G401 (cell line): Measurements from ENCODE around the gene CCDC150. TPM values are rescaled to one million over a fixed set of nuclear protein-coding genes. Genes with fewer than 3 reads are reported as not detected.
"Not testable (repeated sequence)": the region's sequence is repeated elsewhere in the genome, so short reads cannot be mapped to it uniquely, and the experiment has no call there.

ENCODE experiments used
- DNase-seq: peaks from one replicate; pipeline ENCODE4 v3.0.0-alpha.2; 2015; ENCODE audit warnings: low spot score
- in situ Hi-C: cut with HindIII; loops from 2 replicates; pipeline ENCODE4 v1.10.0; 2016; ENCODE audit warnings: low sequenced_read_pairs, mixed read lengths
- total RNA-seq: library from RNA; depleted of rRNA; stranded (reverse); fragments of >200 nt; shearing (Covaris generic); gene quantifications from 2 replicates; pipeline ENCODE4 v1.2.3, GENCODE V29; 2014

The CCDC150 gene
- total RNA-seq, 1 experiment from 2014 or later: 9.1 TPM

- in situ Hi-C loops: no loop called here
These were observed 20.9 kb upstream of the CCDC150 start for GRCh38 chr2:196618661-196619060.

GRCh38 chr2:196630531-196630930 is 9.0 kb upstream of the CCDC150 start:
- in situ Hi-C loops: no loop called here
- DNase-seq: no peak

More at GRCh38 chr2:196618661-196619060, 20.9 kb upstream of the CCDC150 start:
- DNase-seq: no peak

GRCh38 chr2:196635156-196635555 is 4.4 kb upstream of the CCDC150 start:
- DNase-seq: no peak
- in situ Hi-C loops: no loop called here

GRCh38 chr2:196638765-196639164 is 750 bp upstream of the CCDC150 start:
- in situ Hi-C loops: no loop called here
- DNase-seq: no peak

- in situ Hi-C loops: no loop called here
- DNase-seq: no peak
These were observed 575 bp downstream of the CCDC150 start for GRCh38 chr2:196640031-196640548.

- in situ Hi-C loops: no loop called here
- DNase-seq: no peak
These were observed 9.7 kb downstream of the CCDC150 start for GRCh38 chr2:196649202-196649601.

GRCh38 chr2:196651387-196652094 is 12.0 kb downstream of the CCDC150 start:
- DNase-seq: no peak
- in situ Hi-C loops: no loop called here

- no peak for DNase-seq
- in situ Hi-C loops: no loop called here
These were observed 13.4 kb downstream of the CCDC150 start for GRCh38 chr2:196652869-196653268.

- no peak for DNase-seq
- in situ Hi-C loops: no loop called here
These were observed 14.3 kb downstream of the CCDC150 start for GRCh38 chr2:196653843-196654242.

GRCh38 chr2:196655761-196656160 is 16.2 kb downstream of the CCDC150 start:
- in situ Hi-C loops: no loop called here
- DNase-seq: no peak

- in situ Hi-C loops: no loop called here
- no peak for DNase-seq
These were observed 17.8 kb downstream of the CCDC150 start for GRCh38 chr2:196657333-196657732.

GRCh38 chr2:196659844-196660243 is 20.3 kb downstream of the CCDC150 start:
- DNase-seq: no peak
- in situ Hi-C loops: no loop called here

GRCh38 chr2:196660244-196660643 is 20.7 kb downstream of the CCDC150 start:
- DNase-seq: no peak
- in situ Hi-C loops: no loop called here

- in situ Hi-C loops: no loop called here
- no peak for DNase-seq
These were observed 30.8 kb downstream of the CCDC150 start for GRCh38 chr2:196670342-196670741.

GRCh38 chr2:196675963-196676362 is 36.4 kb downstream of the CCDC150 start:
- in situ Hi-C loops: no loop called here
- DNase-seq: no peak

GRCh38 chr2:196677404-196677803 is 37.9 kb downstream of the CCDC150 start:
- in situ Hi-C loops: no loop called here
- DNase-seq: no peak

GRCh38 chr2:196679368-196679767 is 39.9 kb downstream of the CCDC150 start:
- in situ Hi-C loops: no loop called here
- no peak for DNase-seq

GRCh38 chr2:196681510-196681909 is 42.0 kb downstream of the CCDC150 start:
- DNase-seq: no peak
- in situ Hi-C loops: no loop called here

GRCh38 chr2:196685792-196686191 is 46.3 kb downstream of the CCDC150 start:
- in situ Hi-C loops: no loop called here
- DNase-seq: no peak

GRCh38 chr2:196686737-196687136 is 47.2 kb downstream of the CCDC150 start:
- in situ Hi-C loops, DNase-seq: not testable (repeated sequence)

- no peak for DNase-seq
- in situ Hi-C loops: no loop called here
These were observed 57.0 kb downstream of the CCDC150 start for GRCh38 chr2:196696423-196697079.
